ENCODE data around the gene DCC. TPM values are rescaled to one million over a fixed set of nuclear protein-coding genes. Genes with fewer than 3 reads are reported as not detected.

DCC gene
- polyA plus RNA-seq, 2 of the 4 experiments (the other 2 are of a cell fraction) = 0.12 TPM; not detected in 1

DNA sequence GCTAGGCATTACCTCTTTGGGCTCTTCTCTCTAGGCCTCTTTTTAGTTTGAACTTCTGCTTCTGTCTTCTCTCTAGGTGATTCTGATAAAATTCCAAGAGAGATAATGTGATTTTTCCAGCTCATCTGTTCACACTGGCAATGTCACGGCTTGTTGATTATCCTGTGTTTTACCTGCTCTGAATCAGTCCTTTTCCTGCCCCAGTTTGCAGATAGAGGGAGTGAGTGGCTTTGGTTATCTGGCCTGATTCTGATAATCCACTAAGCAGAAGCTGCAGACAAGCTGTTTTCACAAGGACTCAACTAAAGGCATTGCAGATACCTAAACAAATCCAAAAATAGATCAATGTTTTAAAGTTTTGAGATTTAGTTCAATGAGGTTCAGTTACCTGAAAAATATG lies 111.9 kb downstream of the DCC start:
- no peak overlapping the region for H3K4me3 ChIP-seq
- TF ChIP-seq TP53 (CRISPR knock-in tag; IDR thresholded peaks at IDR 0.05) (no peak), HEYL (CRISPR knock-in tag; IDR thresholded peaks at IDR 0.05) (no peak), FOSL2 (IDR thresholded peaks at IDR 0.05) (no peak), FOSL2 (CRISPR knock-in tag; IDR thresholded peaks at IDR 0.05) (no peak), ZFP36 (IDR thresholded peaks at IDR 0.05; ENCODE audit: borderline replicate concordance, partially characterized antibody) (no peak), TFCP2L1 (CRISPR knock-in tag; IDR thresholded peaks at IDR 0.05) (no peak), EP300 (IDR thresholded peaks at IDR 0.05) (no peak), SMC3 (IDR thresholded peaks at IDR 0.05) (no peak), MAZ (IDR thresholded peaks at IDR 0.05; ENCODE audit: borderline replicate concordance, low read depth, low read length) (no peak), ZC3H11A (IDR thresholded peaks at IDR 0.05) (no peak), RFX5 (IDR thresholded peaks at IDR 0.05) (no peak), ESRRA (IDR thresholded peaks at IDR 0.05; ENCODE audit: borderline replicate concordance, low read length) (no peak), CBX2 (IDR thresholded peaks at IDR 0.05; ENCODE audit: borderline replicate concordance, low read depth) (no peak), CEBPB (IDR thresholded peaks at IDR 0.05) (no peak), RNF2 (IDR thresholded peaks at IDR 0.05; ENCODE audit: borderline replicate concordance, low read depth) (no peak), CTCF (IDR thresholded peaks at IDR 0.05) (no peak), SREBF2 (IDR thresholded peaks at IDR 0.05) (no peak), HES2 (IDR thresholded peaks at IDR 0.05) (no peak), MYC (IDR thresholded peaks at IDR 0.05; ENCODE audit: borderline replicate concordance, low read length) (no peak)
- ATAC-seq (no peak), FAIRE-seq (no peak), DNase-seq (ENCODE audit: low read depth in 1 of 2, low spot score in 1 of 2) (no peak)
- WGBS (ENCODE audit: missing lambda C conversion rate) = 85% methylated on average over 1 of the region's 1 CpG
- no peak overlapping the region for H3K27ac ChIP-seq
- no peaks in the 10 kb centered on the region for H3K4me1 ChIP-seq
- H3K4me2 ChIP-seq = no peak overlapping the region
- POLR2A ChIA-PET = no interaction called here
- CTCF ChIA-PET = no interaction called here
- H3K9me3 ChIP-seq = no peaks in the 10 kb centered on the region

- Histone ChIP-seq H3K4me3 (no peak overlapping the region), H3K4me2 (no peak overlapping the region), H3K27ac (no peak overlapping the region), H3K4me1 (no peaks in the 10 kb centered on the region), H3K9me3 (no peaks in the 10 kb centered on the region)
- TF ChIP-seq HDAC2 (IDR thresholded peaks at IDR 0.05) = no peak
- no peak for TF ChIP-seq CHD2 (IDR thresholded peaks at IDR 0.05; ENCODE audit: low read length, partially characterized antibody)
- no peak for TF ChIP-seq FOXS1 (CRISPR knock-in tag; IDR thresholded peaks at IDR 0.05)
- no peak for TF ChIP-seq ZSCAN20 (CRISPR knock-in tag; IDR thresholded peaks at IDR 0.05)
- no peak for TF ChIP-seq HMGXB4 (CRISPR knock-in tag; IDR thresholded peaks at IDR 0.05; ENCODE audit: borderline replicate concordance)
- no peak for TF ChIP-seq FOSB (CRISPR knock-in tag; IDR thresholded peaks at IDR 0.05)
- TF ChIP-seq PHF8 (IDR thresholded peaks at IDR 0.05; ENCODE audit: borderline replicate concordance, low read depth) = no peak
- no peak for TF ChIP-seq MAZ (IDR thresholded peaks at IDR 0.05; ENCODE audit: borderline replicate concordance, low read depth, low read length)
- TF ChIP-seq POLR2AphosphoS2 (conservative IDR thresholded peaks at IDR 0.05; ENCODE audit: low read length) = no peak
- TF ChIP-seq NFE2L2 (conservative IDR thresholded peaks at IDR 0.05; ENCODE audit: low read length) = no peak
- WGBS (ENCODE audit: missing lambda C conversion rate) = 85% methylated on average over 4 of the region's 4 CpGs
- no peak for DNase-seq (ENCODE audit: low read depth in 1 of 2, low spot score in 1 of 2)
- CTCF ChIA-PET = no interaction called here
- POLR2A ChIA-PET = no interaction called here
- no peak for ATAC-seq
- FAIRE-seq = no peak
These were observed 112.4 kb downstream of the DCC start for GRCh38 chr18:52452427-52452826.

All from A549 (cell line).